Articular chondrocyte of knee joint (primary cell): ENCODE results near the gene RBM6. TPM values are rescaled to one million over a fixed set of nuclear protein-coding genes. Genes with fewer than 3 reads are reported as not detected.

Experiments used
- total RNA-seq: library from RNA; depleted of rRNA; stranded (reverse); fragments of >200 nt; gene quantifications from 2 replicates; pipeline ENCODE4 v1.2.3, GENCODE V29; 2012

RBM6 gene, protein sequence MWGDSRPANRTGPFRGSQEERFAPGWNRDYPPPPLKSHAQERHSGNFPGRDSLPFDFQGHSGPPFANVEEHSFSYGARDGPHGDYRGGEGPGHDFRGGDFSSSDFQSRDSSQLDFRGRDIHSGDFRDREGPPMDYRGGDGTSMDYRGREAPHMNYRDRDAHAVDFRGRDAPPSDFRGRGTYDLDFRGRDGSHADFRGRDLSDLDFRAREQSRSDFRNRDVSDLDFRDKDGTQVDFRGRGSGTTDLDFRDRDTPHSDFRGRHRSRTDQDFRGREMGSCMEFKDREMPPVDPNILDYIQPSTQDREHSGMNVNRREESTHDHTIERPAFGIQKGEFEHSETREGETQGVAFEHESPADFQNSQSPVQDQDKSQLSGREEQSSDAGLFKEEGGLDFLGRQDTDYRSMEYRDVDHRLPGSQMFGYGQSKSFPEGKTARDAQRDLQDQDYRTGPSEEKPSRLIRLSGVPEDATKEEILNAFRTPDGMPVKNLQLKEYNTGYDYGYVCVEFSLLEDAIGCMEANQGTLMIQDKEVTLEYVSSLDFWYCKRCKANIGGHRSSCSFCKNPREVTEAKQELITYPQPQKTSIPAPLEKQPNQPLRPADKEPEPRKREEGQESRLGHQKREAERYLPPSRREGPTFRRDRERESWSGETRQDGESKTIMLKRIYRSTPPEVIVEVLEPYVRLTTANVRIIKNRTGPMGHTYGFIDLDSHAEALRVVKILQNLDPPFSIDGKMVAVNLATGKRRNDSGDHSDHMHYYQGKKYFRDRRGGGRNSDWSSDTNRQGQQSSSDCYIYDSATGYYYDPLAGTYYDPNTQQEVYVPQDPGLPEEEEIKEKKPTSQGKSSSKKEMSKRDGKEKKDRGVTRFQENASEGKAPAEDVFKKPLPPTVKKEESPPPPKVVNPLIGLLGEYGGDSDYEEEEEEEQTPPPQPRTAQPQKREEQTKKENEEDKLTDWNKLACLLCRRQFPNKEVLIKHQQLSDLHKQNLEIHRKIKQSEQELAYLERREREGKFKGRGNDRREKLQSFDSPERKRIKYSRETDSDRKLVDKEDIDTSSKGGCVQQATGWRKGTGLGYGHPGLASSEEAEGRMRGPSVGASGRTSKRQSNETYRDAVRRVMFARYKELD
- 66.6 and 68.1 TPM in 2 replicates for total RNA-seq

DNA sequence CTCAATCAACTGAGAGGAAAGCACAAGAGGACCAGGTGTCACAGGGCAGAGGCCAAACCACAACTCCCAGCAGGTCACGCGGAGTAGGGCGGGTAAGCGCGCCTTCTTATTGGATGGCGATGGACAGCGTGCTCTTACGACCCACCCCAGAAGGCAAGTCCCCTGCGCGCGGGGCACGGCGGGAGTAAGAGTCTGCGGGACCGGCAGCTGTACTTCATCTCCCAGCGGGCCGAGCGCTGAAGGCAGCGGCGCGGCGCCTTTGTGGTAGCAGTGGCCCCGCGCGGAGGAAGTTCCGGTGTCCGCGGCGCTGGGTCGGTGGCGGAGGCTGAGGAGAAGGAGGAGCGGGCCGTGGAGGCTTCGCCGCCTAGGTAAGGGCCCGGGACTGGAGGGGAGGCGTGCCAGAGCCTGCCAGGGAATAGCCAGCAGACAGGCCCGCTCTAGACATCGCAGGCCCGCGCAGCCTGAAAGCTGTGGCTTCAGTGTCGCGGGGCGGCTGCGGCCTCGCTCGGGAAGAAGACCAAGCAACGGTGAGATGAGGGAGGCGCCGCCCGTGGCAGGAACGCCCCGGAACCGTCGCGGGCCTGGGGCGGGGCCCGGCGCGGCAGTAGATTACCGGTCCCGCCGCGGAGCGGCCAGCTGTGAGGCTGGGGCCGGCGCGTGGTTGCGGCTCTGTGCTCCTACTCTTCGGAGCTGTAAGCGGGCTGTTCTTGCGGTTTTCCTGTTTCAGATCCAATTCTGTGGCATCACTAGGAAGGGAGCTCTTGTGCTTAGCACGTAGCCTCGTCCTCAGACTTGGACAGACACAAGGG lies at the start of gene RBM6:
Gene RBM6, plus strand, starts transcription at position 293 of the 809 bp plus-strand sequence. CDS start 22,492 bp downstream, outside the sequence.

DNA sequence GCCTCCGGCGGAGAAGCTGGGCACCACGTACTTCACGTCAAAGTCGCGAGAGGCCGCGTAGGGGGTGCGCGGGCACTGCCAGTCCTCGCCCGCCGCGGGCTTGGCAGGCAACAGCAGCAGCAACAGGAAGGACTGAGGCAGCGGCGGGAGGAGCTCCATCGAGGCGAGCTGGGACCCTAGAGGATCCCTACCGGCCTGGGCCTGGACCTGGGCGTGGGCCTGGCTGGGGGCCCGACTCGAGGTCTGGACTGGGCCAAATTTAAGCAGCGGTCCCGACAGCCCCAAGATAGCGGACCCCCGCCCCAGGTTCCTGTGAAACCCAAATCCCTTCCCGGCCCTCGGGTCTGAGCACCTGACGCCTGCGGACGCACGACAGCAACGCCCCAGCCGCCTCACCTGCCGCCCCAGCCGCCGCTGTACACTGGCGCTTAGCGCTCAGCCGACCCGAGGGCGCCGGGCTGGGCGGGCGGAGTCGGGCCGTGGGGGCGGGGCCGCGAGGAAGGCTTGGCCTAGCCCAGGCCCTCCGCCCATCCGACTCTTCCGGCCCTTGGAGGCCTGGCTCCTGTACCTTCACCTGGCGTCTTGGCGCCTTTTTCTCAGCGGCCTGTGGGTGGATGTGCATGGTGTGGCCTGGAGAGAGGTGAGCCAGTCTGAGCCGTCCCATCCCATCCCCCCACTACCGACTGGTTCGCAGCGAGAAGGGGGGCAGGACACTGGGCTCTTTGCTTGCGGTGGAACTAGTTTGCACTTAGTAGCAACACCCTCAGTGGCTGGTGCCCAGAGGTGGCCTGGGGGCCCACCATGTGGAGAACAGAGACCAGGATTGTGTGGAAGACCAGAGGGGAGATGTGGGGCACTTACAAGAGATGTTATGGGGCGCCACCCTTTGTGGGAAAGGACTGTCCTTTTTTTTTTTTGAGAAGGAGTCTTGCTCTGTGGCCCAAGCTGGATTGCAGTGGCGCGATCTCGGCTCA lies 36.2 kb upstream of the RBM6 start, which contains the start of gene MST1R:
Gene MST1R, minus strand, starts transcription at position 423 of the 974 bp plus-strand sequence. Its CDS starts 264 bp downstream, at position 159.

DNA sequence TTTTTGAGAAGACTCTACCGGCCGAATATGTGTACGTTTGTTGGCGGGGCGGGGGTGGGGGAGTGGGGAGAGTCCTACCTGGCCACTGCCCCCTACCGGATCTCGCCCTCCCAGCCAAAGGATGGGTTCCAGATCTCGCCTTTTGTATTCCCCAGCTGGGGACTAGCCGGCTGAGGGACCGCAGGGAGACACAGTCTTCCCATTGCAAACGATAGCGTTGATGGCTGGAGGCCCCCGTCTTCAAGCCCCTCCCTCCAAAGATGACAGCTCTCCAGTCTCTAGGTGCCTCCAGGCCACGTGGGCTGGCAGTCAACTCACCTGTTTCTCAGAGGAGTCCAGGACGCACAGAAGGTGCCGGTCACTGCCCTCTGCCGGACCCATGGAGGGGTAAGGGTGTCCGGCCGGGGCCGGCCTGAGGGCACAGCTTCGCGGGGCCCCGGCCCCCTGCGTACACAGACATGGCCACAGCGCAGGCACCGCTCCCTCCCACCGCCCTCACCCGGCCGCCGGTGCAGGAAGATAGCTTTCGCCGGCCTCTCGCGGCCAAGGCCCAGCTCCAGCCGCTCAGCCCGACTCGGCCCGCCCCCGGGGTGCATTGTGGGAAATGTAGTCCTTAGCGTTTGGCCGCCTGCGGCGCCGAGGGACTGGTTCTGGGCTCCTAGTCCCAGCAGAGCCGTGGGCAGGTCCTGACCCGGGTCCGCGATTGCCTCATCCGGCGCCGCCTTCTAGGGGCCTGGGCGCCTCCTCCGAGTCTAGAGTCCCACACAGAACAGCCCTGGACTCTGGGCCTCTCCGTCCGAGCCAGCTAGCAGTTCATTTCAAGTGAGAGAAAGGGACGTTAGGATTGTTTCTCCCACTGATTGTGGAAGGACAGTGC lies 10.4 kb upstream of the RBM6 start, which contains the start of gene MON1A:
Gene MON1A, minus strand, starts transcription at position 521 of the 877 bp plus-strand sequence. CDS start 16,465 bp downstream, outside the sequence.

DNA sequence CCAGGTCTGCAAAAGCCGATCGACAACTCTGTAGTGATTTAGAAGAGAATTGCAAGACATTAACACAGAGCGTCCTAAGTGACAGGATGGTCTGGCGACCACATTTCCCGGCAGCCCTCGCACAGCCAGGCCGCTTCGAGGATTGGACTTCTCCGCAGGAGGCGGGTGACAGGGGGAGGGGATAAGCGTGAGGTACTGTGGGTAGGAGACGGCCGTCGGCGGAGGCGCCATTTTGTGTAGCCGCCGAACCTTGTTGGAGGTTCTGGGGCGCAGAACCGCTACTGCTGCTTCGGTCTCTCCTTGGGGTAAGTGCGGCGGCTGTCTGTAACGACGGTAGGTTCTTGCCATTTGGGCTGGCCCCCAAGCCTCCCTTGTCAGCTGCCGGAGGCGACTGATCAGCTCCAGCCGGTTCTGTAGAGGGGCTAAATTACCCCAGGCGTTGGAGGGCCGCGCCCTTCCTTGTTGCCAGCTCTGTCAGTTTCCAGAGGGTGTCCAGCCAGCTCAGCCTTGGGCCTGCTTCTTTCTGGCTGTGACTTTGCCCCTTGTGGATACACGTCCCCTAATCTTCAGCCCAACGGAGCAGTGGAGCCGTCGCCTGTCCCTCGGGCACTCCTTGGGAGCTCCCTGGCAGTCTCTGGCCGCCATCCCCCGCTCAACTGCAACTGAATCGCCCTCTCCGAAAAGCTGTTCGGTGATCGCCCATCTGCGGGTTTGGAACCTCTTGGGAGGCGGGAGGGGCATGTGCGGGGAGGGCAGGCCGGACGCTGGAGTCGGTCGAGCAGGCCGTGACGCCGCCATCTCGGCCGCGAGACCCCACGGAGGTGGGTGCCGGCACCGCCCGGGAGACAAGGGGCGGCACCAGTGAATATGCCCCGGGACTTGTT lies 149.0 kb downstream of the RBM6 start, which contains the start of gene RBM5:
Gene RBM5, plus strand, starts transcription at position 195 of the 884 bp plus-strand sequence. CDS start 1,516 bp downstream, outside the sequence.

Other genes starting within 250 kb of the RBM6 start
- gene AMIGO3, start 220.5 kb upstream of the RBM6 start, total RNA-seq: 0.32 TPM in 1 of 2 replicates, not detected in the other
- 20.6 and 22.3 TPM in 2 replicates for gene GMPPB, start 216.2 kb upstream of the RBM6 start, total RNA-seq
- gene IP6K1, start 153.6 kb upstream of the RBM6 start, total RNA-seq: 39.3 and 40.9 TPM in 2 replicates
- gene CDHR4, start 140.3 kb upstream of the RBM6 start, total RNA-seq: 0.13 TPM in 1 of 2 replicates, not detected in the other
- 2.5 and 2.8 TPM in 2 replicates for gene INKA1, start 136.9 kb upstream of the RBM6 start, total RNA-seq
- gene UBA7, start 126.2 kb upstream of the RBM6 start, total RNA-seq: 49.7 and 53.4 TPM in 2 replicates
- gene TRAIP, start 83.6 kb upstream of the RBM6 start, total RNA-seq: 2.1 and 3.1 TPM in 2 replicates
- gene CAMKV, start 70.2 kb upstream of the RBM6 start, total RNA-seq: not detected in 2 replicates
- 0.97 and 1.3 TPM in 2 replicates for gene MST1R, start 36.3 kb upstream of the RBM6 start, total RNA-seq
- gene MON1A, start 10.3 kb upstream of the RBM6 start, total RNA-seq: 9.7 and 10.1 TPM in 2 replicates
- 160 TPM in 2 replicates for gene RBM5, start 148.8 kb downstream of the RBM6 start, total RNA-seq
- gene SEMA3F, start 215.2 kb downstream of the RBM6 start, total RNA-seq: 9.5 and 14.2 TPM in 2 replicates